Psoas muscle (tissue), 8 donors: ENCODE measurements around the gene DLGAP1. TPM values are rescaled to one million over a fixed set of nuclear protein-coding genes. Genes with fewer than 3 reads are reported as not detected.

Experiments
- ATAC-seq, 4 donors: fragments of 200-7000 bp; cut with Tn5 transposase; one replicate each; pipeline ENCODE4 v1.9.1; 2020; ENCODE audit warnings: moderate library complexity in 3 of 4, mild to moderate bottlenecking in 2 of 4
- DNase-seq, 2 donors: peaks; one replicate each; pipeline ENCODE4 v3.0.0-alpha.2; 2020
- H3K27ac ChIP-seq: fragments of 200-600 bp; one replicate; pipeline ENCODE4 v1.8.0; 2022
- H3K27me3 ChIP-seq, 3 donors: fragments of 200-600 bp in 1 of 3; one replicate each; pipeline versions ENCODE4 v1.6.1 to v1.8.0; 2013 to 2022; ENCODE audit warnings: low read length in 2 of 3, mild to moderate bottlenecking in 2 of 3, moderate library complexity in 1 of 3; ENCODE audit not compliant: insufficient read depth in 3 of 3
- H3K36me3 ChIP-seq, 2 donors: fragments of 200-600 bp in 1 of 2; one replicate each; pipeline versions ENCODE4 v1.6.1 to v1.8.0; 2013 to 2022; ENCODE audit warnings: low read depth in 1 of 2, mild to moderate bottlenecking in 1 of 2, moderate library complexity in 1 of 2; ENCODE audit not compliant: insufficient read depth in 1 of 2
- H3K4me1 ChIP-seq: fragments of 200-600 bp; one replicate; pipeline ENCODE4 v1.8.0; 2022
- H3K4me3 ChIP-seq: fragments of 200-600 bp; one replicate; pipeline ENCODE4 v1.8.0; 2022; ENCODE audit warnings: mild to moderate bottlenecking
- H3K9me3 ChIP-seq: fragments of 200-600 bp; one replicate; pipeline ENCODE4 v1.8.0; 2022
- CTCF ChIP-seq: fragments of 200-600 bp; IDR thresholded peaks from one replicate; pipeline ENCODE4 v1.8.0; 2022; ENCODE audit warnings: antibody characterized with exemption
- WGBS, 3 donors: extraction: QIAGEN DNeasy Blood & Tissue Kit; methylation state at CpG; one replicate each; pipeline versions ENCODE4 v1.1.6 to v1.1.7; 2013; 5-methylcytosine and 5-hydroxymethylcytosine counted together
- intact Hi-C, 2 donors: fragments of 100-400 bp; cut with DNase I; formaldehyde crosslinking; loops; one replicate each; pipeline versions ENCODE4 v1.11.0 to v1.14.2; 2022
- polyA plus RNA-seq, 3 donors: library from polyadenylated mRNA; stranded (reverse); fragments of 200-250 nt; gene quantifications; one replicate each; pipeline ENCODE4 v1.2.3, GENCODE V29; 2013
- total RNA-seq, 4 donors: library from RNA; stranded (reverse); fragmentation: NEBNext Ultra II Directional in 2 of 4; extraction: Animal tissue kit (Norgen Biotek cat#: 25700) in 2 of 4; gene quantifications; one replicate each; pipeline versions ENCODE4 v1.2.1 to v1.2.4, GENCODE V29; 2021 to 2023
- donor health status: healthy with polysubstance abuse.
- donor health status: DM: no; HTN: no; CAD: no; lungs with moderate emphysema.
- donor health status: Bipolar disorder and iron deficiency.
- donor health status: healthy.
- donor health status: DM: yes; HTN: yes; CAD: no.
- donor health status: DM: no; HTN: no; CAD: no.
- donor health status: DM: no; HTN: no; CAD: no.
- donor health status: DM: yes; HTN: yes; CAD: no.

The DLGAP1 gene
- total and polyA plus RNA-seq, 7 donors = 0.09 to 0.26 (median 0.16) TPM; not detected in 1

GRCh38 chr18:3492721-3493120 lies 962.4 kb downstream of the DLGAP1 start:
- no peak for TF ChIP-seq CTCF
- Histone ChIP-seq H3K27ac (no peak overlapping the region), H3K36me3 (no peaks in the 10 kb centered on the region), H3K9me3 (no peaks in the 10 kb centered on the region), H3K27me3 (no peaks in the 10 kb centered on the region), H3K4me1 (no peaks in the 10 kb centered on the region), H3K4me3 (no peak overlapping the region)
- DNase-seq = no peak
- intact Hi-C loops = no loop called here
- 90 to 95% (median 93%) methylated on average over 2 of the region's 2 CpGs for WGBS, 3 donors
- ATAC-seq = no peak

GRCh38 chr18:3491981-3492555 lies 963.0 kb downstream of the DLGAP1 start:
- no peaks in the 10 kb centered on the region for H3K4me1 ChIP-seq
- H3K4me3 ChIP-seq = no peak overlapping the region
- H3K27me3 ChIP-seq = no peaks in the 10 kb centered on the region
- no peaks in the 10 kb centered on the region for H3K9me3 ChIP-seq
- DNase-seq (no peak), ATAC-seq (no peak)
- H3K27ac ChIP-seq = no peak overlapping the region
- no peak for TF ChIP-seq CTCF
- intact Hi-C loops = no loop called here
- no peaks in the 10 kb centered on the region for H3K36me3 ChIP-seq
- 0 to 40% (median 0%) methylated on average over 1 of the region's 1 CpG for WGBS, 3 donors

GRCh38 chr18:3489462-3489861 lies 965.6 kb downstream of the DLGAP1 start:
- intact Hi-C loops = loop anchor here in 1 of 2 donors (10.0 kb wide), 1 partner anchor 185 kb away; no protein-coding TSS in a partner anchor
- WGBS, 3 donors = 92 to 94% (median 94%) methylated on average over 6 of the region's 6 CpGs
- H3K4me3 ChIP-seq = no peak overlapping the region
- no peaks in the 10 kb centered on the region for H3K27me3 ChIP-seq
- no peak for ATAC-seq
- H3K4me1 ChIP-seq = no peaks in the 10 kb centered on the region
- no peak for TF ChIP-seq CTCF
- no peak for DNase-seq
- no peak overlapping the region for H3K27ac ChIP-seq
- no peaks in the 10 kb centered on the region for H3K36me3 ChIP-seq
- no peaks in the 10 kb centered on the region for H3K9me3 ChIP-seq

- no peak for TF ChIP-seq CTCF
- Histone ChIP-seq H3K27ac (no peak overlapping the region), H3K27me3 (peaks cover 0 to 3% (median 0%) of the 10 kb centered on the region in 3 donors), H3K4me3 (no peak overlapping the region), H3K9me3 (no peaks in the 10 kb centered on the region), H3K36me3 (no peaks in the 10 kb centered on the region), H3K4me1 (no peaks in the 10 kb centered on the region)
- 64 to 68% (median 66%) methylated on average over 7 of the region's 7 CpGs for WGBS, 3 donors
- ATAC-seq (no peak), DNase-seq (no peak)
- intact Hi-C loops = loop anchor here in 1 of 2 donors (10.0 kb wide), 1 partner anchor 188 kb away; no protein-coding TSS in a partner anchor
These were observed 968.6 kb downstream of the DLGAP1 start for GRCh38 chr18:3486512-3486911.
